Sigmoid colon (tissue), 7 donors: ENCODE measurements around the gene RGS14. TPM values are rescaled to one million over a fixed set of nuclear protein-coding genes. Genes with fewer than 3 reads are reported as not detected.

Experiments
- DNase-seq: peaks from one replicate; pipeline ENCODE4 v3.0.0-alpha.2; 2019
- H3K27ac ChIP-seq, 4 donors: fragments of 200-600 bp; sonication (generic); one replicate each; pipeline ENCODE4 v1.5.1; 2016 to 2019; ENCODE audit warnings: mild to moderate bottlenecking in 1 of 4
- H3K27me3 ChIP-seq, 3 donors: fragments of 200-600 bp; sonication (generic); one replicate each; pipeline ENCODE4 v1.5.1; 2019; ENCODE audit warnings: mild to moderate bottlenecking in 1 of 3
- H3K36me3 ChIP-seq, 4 donors: fragments of 200-600 bp; sonication (generic); one replicate each; pipeline ENCODE4 v1.5.1; 2016 to 2019
- H3K4me1 ChIP-seq, 4 donors: fragments of 200-600 bp; sonication (generic); one replicate each; pipeline ENCODE4 v1.5.1; 2017 to 2019
- H3K4me3 ChIP-seq, 4 donors: fragments of 200-600 bp; sonication (generic); one replicate each; pipeline ENCODE4 v1.5.1; 2017 to 2019; ENCODE audit warnings: mild to moderate bottlenecking in 2 of 4, moderate library complexity in 1 of 4
- H3K9me3 ChIP-seq, 4 donors: fragments of 200-600 bp in 3 of 4; sonication (generic) in 3 of 4; one replicate each; pipeline versions ENCODE4 v1.5.1 to v1.6.1; 2013 to 2019
- EP300 ChIP-seq, 4 donors: sonication (generic); formaldehyde crosslinking; IDR thresholded peaks; one replicate each; pipeline ENCODE4 v1.6.1; 2017; ENCODE audit warnings: antibody characterized with exemption in 4 of 4
- POLR2A ChIP-seq, 2 donors: fragments of 450-650 bp; IDR thresholded peaks; one replicate each; pipeline ENCODE4 v1.6.1; 2016; ENCODE audit warnings: antibody characterized with exemption in 2 of 2, mild to moderate bottlenecking in 2 of 2, moderate library complexity in 2 of 2
- POLR2AphosphoS5 ChIP-seq, 4 donors: sonication (generic); formaldehyde crosslinking; IDR thresholded peaks; one replicate each; pipeline ENCODE4 v1.6.1; 2017; ENCODE audit warnings: antibody characterized with exemption in 4 of 4
- WGBS, 2 donors: extraction: QIAGEN DNeasy Blood & Tissue Kit; methylation state at CpG; one replicate each; pipeline ENCODE4 v1.1.7; 2013; 5-methylcytosine and 5-hydroxymethylcytosine counted together
- intact Hi-C: fragments of 100-400 bp; cut with DNase I; formaldehyde crosslinking; loops from one replicate; pipeline ENCODE4 v1.15.1; 2023
- polyA plus RNA-seq, 3 donors: library from polyadenylated mRNA; stranded (reverse); fragments of 200-250 nt; gene quantifications; one replicate each; pipeline ENCODE4 v1.2.3, GENCODE V29; 2013
- total RNA-seq, 4 donors: library from RNA; depleted of rRNA; stranded (reverse); fragments of >200 nt; gene quantifications; one replicate each; pipeline ENCODE4 v1.1.0, GENCODE V29; 2016
- TF ChIP-seq, protein P1 (sequence below), 4 experiments: fragments of 450-650 bp in 3 of 4; fragments of 200-600 bp in 1 of 4; IDR thresholded peaks; one replicate each; pipeline ENCODE4 v1.5.1; 2016 to 2019; ENCODE audit warnings: antibody characterized with exemption in 4 of 4, mild to moderate bottlenecking in 3 of 4, moderate library complexity in 2 of 4
- donor health status: healthy with polysubstance abuse.
- donor health status: Bipolar disorder and iron deficiency.
- donor health status: healthy.

Gene RGS14
- total and polyA plus RNA-seq, 7 donors = 9.6 to 26.6 (median 16.2) TPM

DNA sequence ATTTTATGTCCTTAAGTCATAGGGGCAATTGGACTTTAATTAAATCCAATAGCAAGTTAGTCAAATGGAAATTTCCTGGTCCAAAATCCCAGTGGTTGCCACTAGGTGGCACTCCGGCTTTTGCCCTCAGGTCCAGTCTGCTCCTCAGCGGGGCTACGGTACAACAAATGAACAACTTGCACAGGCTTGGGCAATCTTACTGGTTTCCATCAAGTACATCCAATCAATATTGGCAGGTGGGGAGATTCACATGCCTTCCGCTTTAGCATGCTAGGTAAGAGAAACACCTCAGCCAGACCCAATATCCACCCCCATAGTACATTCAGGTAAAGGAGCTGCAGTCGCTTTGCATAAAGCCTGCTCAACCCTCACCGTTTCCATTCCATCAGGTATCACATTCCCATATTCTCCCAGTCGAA lies 39.8 kb upstream of the RGS14 start:
- no peak overlapping the region for H3K27ac ChIP-seq
- H3K4me1 ChIP-seq = peaks cover 0 to 2% (median 0%) of the 10 kb centered on the region in 4 donors
- H3K4me3 ChIP-seq = no peak overlapping the region
- H3K27me3 ChIP-seq = no peaks in the 10 kb centered on the region
- intact Hi-C loops = loop anchor here (10.0 kb wide), 1 partner anchor 197 kb away; the partner anchor contains the start of gene DDX41
- no peaks in the 10 kb centered on the region for H3K9me3 ChIP-seq
- no peak for TF ChIP-seq POLR2AphosphoS5 (IDR thresholded peaks at IDR 0.05)
- no peak for TF ChIP-seq EP300 (IDR thresholded peaks at IDR 0.05)
- TF ChIP-seq POLR2A (IDR thresholded peaks at IDR 0.05) = no peak
- TF ChIP-seq, protein P1, sequence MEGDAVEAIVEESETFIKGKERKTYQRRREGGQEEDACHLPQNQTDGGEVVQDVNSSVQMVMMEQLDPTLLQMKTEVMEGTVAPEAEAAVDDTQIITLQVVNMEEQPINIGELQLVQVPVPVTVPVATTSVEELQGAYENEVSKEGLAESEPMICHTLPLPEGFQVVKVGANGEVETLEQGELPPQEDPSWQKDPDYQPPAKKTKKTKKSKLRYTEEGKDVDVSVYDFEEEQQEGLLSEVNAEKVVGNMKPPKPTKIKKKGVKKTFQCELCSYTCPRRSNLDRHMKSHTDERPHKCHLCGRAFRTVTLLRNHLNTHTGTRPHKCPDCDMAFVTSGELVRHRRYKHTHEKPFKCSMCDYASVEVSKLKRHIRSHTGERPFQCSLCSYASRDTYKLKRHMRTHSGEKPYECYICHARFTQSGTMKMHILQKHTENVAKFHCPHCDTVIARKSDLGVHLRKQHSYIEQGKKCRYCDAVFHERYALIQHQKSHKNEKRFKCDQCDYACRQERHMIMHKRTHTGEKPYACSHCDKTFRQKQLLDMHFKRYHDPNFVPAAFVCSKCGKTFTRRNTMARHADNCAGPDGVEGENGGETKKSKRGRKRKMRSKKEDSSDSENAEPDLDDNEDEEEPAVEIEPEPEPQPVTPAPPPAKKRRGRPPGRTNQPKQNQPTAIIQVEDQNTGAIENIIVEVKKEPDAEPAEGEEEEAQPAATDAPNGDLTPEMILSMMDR (IDR thresholded peaks at IDR 0.05) = peak; percentile 31 to 86 (median 70)
- 28 to 37% methylated on average over 7 of the region's 7 CpGs for WGBS, 2 donors
- H3K36me3 ChIP-seq = peaks cover 0 to 4% (median 2%) of the 10 kb centered on the region in 4 donors
- DNase-seq = peak; percentile 82

DNA sequence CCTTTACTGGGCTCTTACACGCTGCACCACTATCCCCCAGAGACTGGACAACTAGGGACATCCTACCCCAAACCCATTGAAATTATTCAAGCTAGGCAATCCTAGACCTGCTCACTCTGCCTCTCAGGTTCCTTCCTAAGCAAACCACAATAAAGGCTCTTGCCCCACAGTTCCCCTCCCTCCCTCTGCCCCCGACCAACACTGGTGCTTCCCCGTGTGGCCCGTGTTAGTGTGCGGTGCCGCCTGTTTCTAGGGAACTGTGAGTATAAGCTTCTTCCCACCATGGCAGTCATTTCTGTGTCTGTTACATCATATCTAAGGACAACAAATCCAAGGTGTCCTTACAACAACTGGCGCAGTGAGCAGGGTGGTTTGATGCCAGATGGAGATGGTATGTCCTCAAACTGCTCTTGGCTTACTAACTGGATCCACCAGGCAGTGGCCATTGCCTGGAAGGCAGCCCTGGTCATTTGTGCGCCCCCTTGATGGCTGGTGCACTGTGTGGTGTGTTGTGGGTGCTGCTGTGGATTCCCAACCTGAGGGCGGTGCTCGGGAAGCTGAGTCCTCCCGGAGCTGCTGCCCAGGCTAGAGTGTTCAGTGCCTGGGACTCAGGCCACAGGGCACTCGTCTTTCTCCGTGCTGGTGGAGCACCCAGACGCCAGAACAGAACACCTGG lies 37.7 kb upstream of the RGS14 start:
- Histone ChIP-seq H3K4me3 (no peak overlapping the region), H3K4me1 (no peaks in the 10 kb centered on the region), H3K9me3 (no peaks in the 10 kb centered on the region), H3K27me3 (no peaks in the 10 kb centered on the region), H3K27ac (no peak overlapping the region), H3K36me3 (peaks cover 0 to 4% (median 2%) of the 10 kb centered on the region in 4 donors)
- TF ChIP-seq EP300 (IDR thresholded peaks at IDR 0.05) = no peak
- TF ChIP-seq, protein P1 (IDR thresholded peaks at IDR 0.05) = no peak
- no peak for TF ChIP-seq POLR2A (IDR thresholded peaks at IDR 0.05)
- WGBS, 2 donors = 85 to 93% methylated on average over 14 of the region's 14 CpGs
- intact Hi-C loops = loop anchor here (10.0 kb wide), 1 partner anchor 195 kb away; the partner anchor contains the start of gene DDX41
- DNase-seq = no peak

DNA sequence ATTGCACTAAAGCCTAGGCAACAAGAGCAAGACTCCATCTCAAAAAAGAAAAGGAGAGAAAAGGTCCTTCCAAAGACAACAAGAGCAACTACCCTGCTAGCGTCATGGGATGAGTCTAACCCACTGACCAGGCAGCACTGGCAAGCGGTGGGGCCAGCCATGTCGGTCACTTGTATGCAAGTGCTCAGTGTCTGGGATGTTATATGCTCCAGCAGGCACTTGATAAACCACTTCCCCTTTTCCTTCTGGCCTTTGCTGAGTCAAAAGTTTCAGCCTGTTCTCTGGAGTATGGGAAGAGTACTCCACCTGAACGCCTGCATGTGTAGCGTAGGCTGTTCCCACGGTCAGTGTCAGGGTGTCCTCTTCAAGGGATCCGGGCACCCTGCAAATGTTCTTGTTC lies 36.8 kb upstream of the RGS14 start:
- intact Hi-C loops = no loop called here
- no peak overlapping the region for H3K4me3 ChIP-seq

DNA sequence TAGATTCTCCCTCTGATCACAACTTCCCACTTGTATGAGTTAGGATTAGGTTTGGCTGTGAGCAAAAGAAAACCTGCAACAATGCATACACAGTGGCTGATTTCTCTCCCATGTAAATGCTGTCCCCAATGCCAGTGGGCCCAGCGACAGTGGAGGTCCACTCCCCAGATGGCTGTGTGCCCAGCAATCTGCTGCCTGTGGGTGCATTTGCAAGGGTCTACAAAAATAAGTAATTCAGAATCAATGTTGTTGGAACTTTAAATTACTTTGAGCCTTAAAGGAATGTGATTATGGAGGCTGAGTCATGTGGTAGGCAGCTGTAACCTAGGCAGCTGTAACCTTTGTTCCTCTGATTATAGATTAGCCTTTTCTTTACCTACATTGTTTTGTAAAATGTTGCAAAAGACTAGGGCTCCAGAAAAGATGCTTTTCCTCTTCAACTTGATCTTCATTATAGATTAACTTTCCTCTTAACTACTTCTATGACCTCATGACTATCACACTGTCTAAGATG lies 31.8 kb upstream of the RGS14 start:
- DNase-seq = no peak

More for the DNA sequence above, 36.8 kb upstream of the RGS14 start:
- H3K27me3 ChIP-seq = no peaks in the 10 kb centered on the region
- DNase-seq = no peak
- peaks cover 0 to 4% (median 2%) of the 10 kb centered on the region in 4 donors for H3K36me3 ChIP-seq
- no peak overlapping the region for H3K27ac ChIP-seq
- 69 to 94% methylated on average over 7 of the region's 7 CpGs for WGBS, 2 donors
- no peaks in the 10 kb centered on the region for H3K9me3 ChIP-seq
- no peak for TF ChIP-seq EP300 (IDR thresholded peaks at IDR 0.05)
- TF ChIP-seq, protein P1 (IDR thresholded peaks at IDR 0.05) = no peak
- no peak for TF ChIP-seq POLR2A (IDR thresholded peaks at IDR 0.05)
- TF ChIP-seq POLR2AphosphoS5 (IDR thresholded peaks at IDR 0.05) = no peak
- no peaks in the 10 kb centered on the region for H3K4me1 ChIP-seq

More for the DNA sequence above, 31.8 kb upstream of the RGS14 start:
- no peaks in the 10 kb centered on the region for H3K27me3 ChIP-seq
- no peaks in the 10 kb centered on the region for H3K4me1 ChIP-seq
- H3K36me3 ChIP-seq = peaks cover 0 to 22% (median 12%) of the 10 kb centered on the region in 4 donors
- no peak overlapping the region for H3K27ac ChIP-seq
- TF ChIP-seq POLR2AphosphoS5 (IDR thresholded peaks at IDR 0.05) (no peak), POLR2A (IDR thresholded peaks at IDR 0.05) (no peak), EP300 (IDR thresholded peaks at IDR 0.05) (no peak)
- TF ChIP-seq, protein P1 (IDR thresholded peaks at IDR 0.05) = no peak
- H3K9me3 ChIP-seq = no peaks in the 10 kb centered on the region
- 8 to 76% methylated on average over 1 of the region's 1 CpG for WGBS, 2 donors
- intact Hi-C loops = no loop called here
- no peak overlapping the region for H3K4me3 ChIP-seq
